ENCODE measurements around the gene IGFL1.
"Not testable (repeated sequence)": the region's sequence is repeated elsewhere in the genome, so short reads cannot be mapped to it uniquely, and the experiment has no call there.

The IGFL1 gene

GRCh38 chr19:46271481-46272197, 42.1 kb downstream of the IGFL1 start:
- peak; percentile 90 for DNase-seq

GRCh38 chr19:46273931-46274330, 44.4 kb downstream of the IGFL1 start:
- DNase-seq, result not testable (repeated sequence)

DNA sequence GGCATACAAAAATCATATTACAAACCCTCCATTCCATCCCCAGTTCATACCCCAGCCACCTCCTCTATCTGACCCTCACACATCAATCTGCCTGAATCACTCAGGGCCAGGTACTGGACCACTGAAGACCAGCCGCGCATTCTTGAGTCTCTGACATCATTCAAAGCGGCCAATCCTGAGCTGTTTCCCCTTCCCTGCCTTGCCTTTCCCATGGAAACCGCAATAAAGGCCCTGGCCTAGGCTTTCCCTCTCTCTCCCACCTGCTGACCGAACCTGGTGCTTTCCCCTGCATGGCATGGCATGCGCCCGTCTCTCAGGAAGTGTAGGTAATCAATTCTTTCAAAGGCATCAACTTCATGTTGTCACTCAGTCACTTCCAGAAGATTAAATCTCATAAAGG, 49.6 kb downstream of the IGFL1 start:
- no peak for DNase-seq

All from fibroblast of skin of back (primary cell).